ENCODE data around the gene BAG3. TPM values are rescaled to one million over a fixed set of nuclear protein-coding genes. Genes with fewer than 3 reads are reported as not detected.

Gene BAG3
- total RNA-seq, 2 experiments from 2014 or later: 1.9 to 2.6 TPM

GRCh38 chr10:119677126-119677525 is 25.9 kb downstream of the BAG3 start:
- intact Hi-C loops (cut with micrococcal nuclease; ENCODE audit: unreplicated experiment): no loop called here
- H2AFZ ChIP-seq (ENCODE audit: low read length): no peak overlapping the region
- DNase-seq (ENCODE audit: low spot score): no peak
- no peaks in the 10 kb centered on the region for H3K79me2 ChIP-seq (ENCODE audit: insufficient read depth, low read depth, low read length)
- H3K27ac ChIP-seq (ENCODE audit: low read depth, low read length, poor library complexity, severe bottlenecking): no peak overlapping the region
- H3K9me2 ChIP-seq (ENCODE audit: insufficient read depth, low read length): no peaks in the 10 kb centered on the region
- BruUV-seq (replicated peaks): no TSS peak
- H3K4me2 ChIP-seq (ENCODE audit: low read length): no peak overlapping the region
- ChIA-PET POLR2A (interaction anchor here (1.2 kb wide), 1 partner anchor 13 kb away, joined by 3 read pairs; no protein-coding TSS in a partner anchor), CTCF (ENCODE audit: unreplicated experiment) (no interaction called here)
- H4K20me1 ChIP-seq (ENCODE audit: insufficient read depth, low read length): no peaks in the 10 kb centered on the region
- no peak for TF ChIP-seq CTCF (conservative IDR thresholded peaks at IDR 0.05; ENCODE audit: low read length)
- no peak for TF ChIP-seq EZH2phosphoT487 (IDR thresholded peaks at IDR 0.05; ENCODE audit: borderline replicate concordance, low read depth, low read length)
- H3K36me3 ChIP-seq (ENCODE audit: insufficient read depth, low read length): no peaks in the 10 kb centered on the region
- no peaks in the 10 kb centered on the region for H3K9me3 ChIP-seq (ENCODE audit: low read length)
- H3K4me1 ChIP-seq (ENCODE audit: insufficient read depth, low read length, poor library complexity, severe bottlenecking): no peaks in the 10 kb centered on the region
- H3K4me3 ChIP-seq (ENCODE audit: low read depth, low read length, poor library complexity, severe bottlenecking): no peak overlapping the region

- Histone ChIP-seq H3K79me2 (ENCODE audit: insufficient read depth, low read depth, low read length) (no peaks in the 10 kb centered on the region), H3K4me2 (ENCODE audit: low read length) (no peak overlapping the region), H4K20me1 (ENCODE audit: insufficient read depth, low read length) (no peaks in the 10 kb centered on the region), H3K36me3 (ENCODE audit: insufficient read depth, low read length) (no peaks in the 10 kb centered on the region), H3K9me3 (ENCODE audit: low read length) (no peaks in the 10 kb centered on the region), H2AFZ (ENCODE audit: low read length) (no peak overlapping the region), H3K9me2 (ENCODE audit: insufficient read depth, low read length) (no peaks in the 10 kb centered on the region), H3K4me1 (ENCODE audit: insufficient read depth, low read length, poor library complexity, severe bottlenecking) (no peaks in the 10 kb centered on the region), H3K4me3 (ENCODE audit: low read depth, low read length, poor library complexity, severe bottlenecking) (no peak overlapping the region), H3K27ac (ENCODE audit: low read depth, low read length, poor library complexity, severe bottlenecking) (no peak overlapping the region)
- TF ChIP-seq EZH2phosphoT487 (IDR thresholded peaks at IDR 0.05; ENCODE audit: borderline replicate concordance, low read depth, low read length): no peak
- TF ChIP-seq CTCF (conservative IDR thresholded peaks at IDR 0.05; ENCODE audit: low read length): no peak
- CTCF ChIA-PET (ENCODE audit: unreplicated experiment): no interaction called here
- no TSS peak for BruUV-seq (replicated peaks)
- intact Hi-C loops (cut with micrococcal nuclease; ENCODE audit: unreplicated experiment): no loop called here
- DNase-seq (ENCODE audit: low spot score): no peak
- POLR2A ChIA-PET: no interaction called here
Observed at GRCh38 chr10:119677904-119678755, 26.9 kb downstream of the BAG3 start.

GRCh38 chr10:119679480-119679829 is 28.3 kb downstream of the BAG3 start:
- no peaks in the 10 kb centered on the region for H3K4me1 ChIP-seq (ENCODE audit: insufficient read depth, low read length, poor library complexity, severe bottlenecking)
- no peaks in the 10 kb centered on the region for H3K9me3 ChIP-seq (ENCODE audit: low read length)
- intact Hi-C loops (cut with micrococcal nuclease; ENCODE audit: unreplicated experiment): no loop called here
- no peak overlapping the region for H3K4me2 ChIP-seq (ENCODE audit: low read length)
- CTCF ChIA-PET (ENCODE audit: unreplicated experiment): no interaction called here
- POLR2A ChIA-PET: interaction anchor here (0.6 to 0.7 kb wide), 3 partner anchors 192 to 677 kb away, joined by 3 to 6 read pairs (median 3); no protein-coding TSS in a partner anchor
- no peak overlapping the region for H3K4me3 ChIP-seq (ENCODE audit: low read depth, low read length, poor library complexity, severe bottlenecking)
- H3K27ac ChIP-seq (ENCODE audit: low read depth, low read length, poor library complexity, severe bottlenecking): no peak overlapping the region
- no peaks in the 10 kb centered on the region for H3K36me3 ChIP-seq (ENCODE audit: insufficient read depth, low read length)
- no TSS peak for BruUV-seq (replicated peaks)
- H3K79me2 ChIP-seq (ENCODE audit: insufficient read depth, low read depth, low read length): no peaks in the 10 kb centered on the region
- TF ChIP-seq CTCF (conservative IDR thresholded peaks at IDR 0.05; ENCODE audit: low read length) (no peak), EZH2phosphoT487 (IDR thresholded peaks at IDR 0.05; ENCODE audit: borderline replicate concordance, low read depth, low read length) (no peak)
- H4K20me1 ChIP-seq (ENCODE audit: insufficient read depth, low read length): no peaks in the 10 kb centered on the region
- H3K9me2 ChIP-seq (ENCODE audit: insufficient read depth, low read length): no peaks in the 10 kb centered on the region
- no peak for DNase-seq (ENCODE audit: low spot score)
- no peak overlapping the region for H2AFZ ChIP-seq (ENCODE audit: low read length)
